Tibial nerve (tissue), 4 donors: ENCODE results near the gene DOC2A. TPM values are rescaled to one million over a fixed set of nuclear protein-coding genes. Genes with fewer than 3 reads are reported as not detected.
"Not testable (repeated sequence)": the region's sequence is repeated elsewhere in the genome, so short reads cannot be mapped to it uniquely, and the experiment has no call there.

Experiments used
- DNase-seq, 2 donors: peaks; one replicate each; pipeline ENCODE4 v3.0.0-alpha.2; 2019; ENCODE audit warnings: low spot score in 2 of 2
- H3K27ac ChIP-seq, 4 donors: fragments of 200-600 bp; sonication (generic) in 3 of 4; one replicate each; pipeline ENCODE4 v1.5.1; 2017 to 2019; ENCODE audit warnings: mild to moderate bottlenecking in 1 of 4
- H3K27me3 ChIP-seq, 2 donors: fragments of 200-600 bp; sonication (generic) in 1 of 2; one replicate each; pipeline versions ENCODE4 v1.5.1 to v1.6.0; 2017 to 2019
- H3K36me3 ChIP-seq, 3 donors: fragments of 200-600 bp; sonication (generic); one replicate each; pipeline ENCODE4 v1.5.1; 2018 to 2019
- H3K4me1 ChIP-seq, 4 donors: fragments of 200-600 bp; sonication (generic) in 3 of 4; one replicate each; pipeline ENCODE4 v1.5.1; 2017 to 2019
- H3K4me3 ChIP-seq, 4 donors: fragments of 200-600 bp; sonication (generic) in 3 of 4; one replicate each; pipeline ENCODE4 v1.5.1; 2017 to 2019; ENCODE audit warnings: mild to moderate bottlenecking in 1 of 4, moderate library complexity in 1 of 4
- H3K9me3 ChIP-seq, 4 donors: fragments of 200-600 bp; sonication (generic) in 3 of 4; one replicate each; pipeline ENCODE4 v1.5.1; 2017 to 2019
- CTCF ChIP-seq, 5 experiments: fragments of 200-600 bp in 3 of 5; fragments of 450-650 bp in 2 of 5; sonication (generic) in 3 of 5; IDR thresholded peaks; one replicate each; pipeline ENCODE4 v1.5.1; 2016 to 2019; ENCODE audit warnings: antibody characterized with exemption in 5 of 5, mild to moderate bottlenecking in 3 of 5, moderate library complexity in 2 of 5
- EP300 ChIP-seq, 2 donors: sonication (generic); formaldehyde crosslinking; IDR thresholded peaks; one replicate each; pipeline ENCODE4 v1.6.1; 2017; ENCODE audit warnings: antibody characterized with exemption in 2 of 2, mild to moderate bottlenecking in 1 of 2
- POLR2A ChIP-seq, 2 donors: fragments of 450-650 bp; IDR thresholded peaks; one replicate each; pipeline ENCODE4 v1.6.1; 2017; ENCODE audit warnings: antibody characterized with exemption in 2 of 2, mild to moderate bottlenecking in 2 of 2, moderate library complexity in 2 of 2
- WGBS, 2 donors: methylation state at CpG; one replicate each; pipeline ENCODE4 v1.1.5; 2018; 5-methylcytosine and 5-hydroxymethylcytosine counted together
- total RNA-seq, 4 donors: library from RNA; depleted of rRNA; stranded (reverse); fragments of >200 nt; gene quantifications; one replicate each; pipeline ENCODE4 v1.1.0, GENCODE V29; 2016

The DOC2A gene
- total RNA-seq, 4 donors from 2014 or later: 0.44 to 4.2 (median 1.7) TPM

- peak; percentile 35 to 93 (median 48) for TF ChIP-seq CTCF (IDR thresholded peaks at IDR 0.05)
- TF ChIP-seq POLR2A (IDR thresholded peaks at IDR 0.05): peak in 1 of 2 donors; percentile 71
- peak in 1 of 2 donors; percentile 73 for TF ChIP-seq EP300 (IDR thresholded peaks at IDR 0.05)
- Histone ChIP-seq H3K9me3 (no peaks in the 10 kb centered on the region), H3K27me3 (peaks cover 0 to 6% of the 10 kb centered on the region in 2 donors), H3K4me3 (peak within 1 kb of the TSS; percentile 77 to 93 (median 84)), H3K4me1 (peaks cover 0 to 18% (median 4%) of the 10 kb centered on the region in 4 donors), H3K27ac (peak within 1 kb of the TSS; percentile 88 to 99 (median 96)), H3K36me3 (peaks cover 0 to 16% (median 0%) of the 10 kb centered on the region in 3 donors)
- DNase-seq: peak; percentile 71 to 76
- 0 to 1% methylated on average over 39 to 53 of the region's 75 CpGs for WGBS, 2 donors
Observed at GRCh38 chr16:29961479-29962343, 49.1 kb downstream of the DOC2A start, which contains the start of gene TMEM219. Gene TMEM219 (plus strand): TSS chr16:29962079. CDS start chr16:29963144, 1,065 bp downstream.

GRCh38 chr16:29961127-29961478, 49.7 kb downstream of the DOC2A start:
- H3K27me3 ChIP-seq: peaks cover 0 to 7% of the 10 kb centered on the region in 2 donors
- H3K36me3 ChIP-seq: peaks cover 0 to 16% (median 0%) of the 10 kb centered on the region in 3 donors
- no peaks in the 10 kb centered on the region for H3K9me3 ChIP-seq
- WGBS, 2 donors: 59 to 64% methylated on average over 10 of the region's 10 CpGs
- H3K27ac ChIP-seq: peak overlapping the region; percentile 88 to 99 (median 96)
- H3K4me1 ChIP-seq: peaks cover 0 to 18% (median 4%) of the 10 kb centered on the region in 4 donors
- TF ChIP-seq POLR2A (IDR thresholded peaks at IDR 0.05) (no peak), EP300 (IDR thresholded peaks at IDR 0.05) (no peak), CTCF (IDR thresholded peaks at IDR 0.05) (no peak)
- no peak for DNase-seq
- H3K4me3 ChIP-seq: peak overlapping the region; percentile 77 to 93 (median 84)

GRCh38 chr16:29959821-29960220, 51.0 kb downstream of the DOC2A start:
- 91% methylated on average over 4 of the region's 4 CpGs for WGBS, 2 donors
- not testable (repeated sequence) for H3K4me3 ChIP-seq, DNase-seq, H3K9me3 ChIP-seq, H3K27ac ChIP-seq, H3K27me3 ChIP-seq
- Histone ChIP-seq H3K4me1 (peaks cover 0 to 18% (median 4%) of the 10 kb centered on the region in 4 donors), H3K36me3 (peaks cover 0 to 11% (median 0%) of the 10 kb centered on the region in 3 donors)

- Histone ChIP-seq H3K27ac (no peak overlapping the region), H3K4me3 (no peak overlapping the region), H3K27me3 (peaks cover 0 to 7% of the 10 kb centered on the region in 2 donors), H3K4me1 (peaks cover 0 to 18% (median 4%) of the 10 kb centered on the region in 4 donors), H3K9me3 (no peaks in the 10 kb centered on the region), H3K36me3 (peaks cover 0 to 6% (median 0%) of the 10 kb centered on the region in 3 donors)
- WGBS, 2 donors: 82 to 85% methylated on average over 9 of the region's 9 CpGs
- no peak for DNase-seq
- TF ChIP-seq POLR2A (IDR thresholded peaks at IDR 0.05): no peak
Observed at GRCh38 chr16:29959293-29959692, 51.5 kb downstream of the DOC2A start.

GRCh38 chr16:29958756-29959155, 52.1 kb downstream of the DOC2A start:
- H3K27me3 ChIP-seq: peaks cover 0 to 7% of the 10 kb centered on the region in 2 donors
- peaks cover 0 to under 1% (median 0%) of the 10 kb centered on the region in 3 donors for H3K36me3 ChIP-seq
- peaks cover 0 to 18% (median 4%) of the 10 kb centered on the region in 4 donors for H3K4me1 ChIP-seq
- WGBS, 2 donors: 84 to 90% methylated on average over 5 of the region's 5 CpGs
- no peaks in the 10 kb centered on the region for H3K9me3 ChIP-seq
- no peak overlapping the region for H3K4me3 ChIP-seq
- H3K27ac ChIP-seq: no peak overlapping the region
- TF ChIP-seq POLR2A (IDR thresholded peaks at IDR 0.05): no peak
- TF ChIP-seq EP300 (IDR thresholded peaks at IDR 0.05): no peak
- no peak for TF ChIP-seq CTCF (IDR thresholded peaks at IDR 0.05)
- no peak for DNase-seq

Other genes starting within 250 kb of the DOC2A start
- gene ZG16, start 232.8 kb downstream of the DOC2A start, total RNA-seq: not detected
- 10 to 100 TPM; 19.9 to 42.8 (median 40.5) TPM for gene KIF22, start 220.3 kb downstream of the DOC2A start, total RNA-seq
- gene MAZ, start 204.5 kb downstream of the DOC2A start, total RNA-seq: 10 to 100 TPM; 40.0 to 75.9 (median 62.0) TPM
- gene PRRT2, start 198.8 kb downstream of the DOC2A start, total RNA-seq: 10 to 100 TPM; 10.0 to 28.4 (median 18.5) TPM
- 10 to 100 TPM; 40.8 to 70.7 (median 61.0) TPM for gene PAGR1, start 194.9 kb downstream of the DOC2A start, total RNA-seq
- gene MVP, start 190.6 kb downstream of the DOC2A start, total RNA-seq: 100 to 1,000 TPM; 113 to 247 (median 177) TPM
- gene CDIPT, start 147.8 kb downstream of the DOC2A start, total RNA-seq: 100 to 1,000 TPM in 2 of 4 donors, 10 to 100 TPM in 2; 80.0 to 121 (median 94.8) TPM
- gene SEZ6L2, start 111.5 kb downstream of the DOC2A start, total RNA-seq: 1 to 10 TPM in 2 of 4 donors, under 1 TPM in 2; 0.84 to 4.9 (median 1.3) TPM
- gene ASPHD1, start 110.5 kb downstream of the DOC2A start, total RNA-seq: 1 to 10 TPM in 3 of 4 donors, under 1 TPM in 1; 0.90 to 5.7 (median 3.9) TPM
- gene KCTD13, start 84.8 kb downstream of the DOC2A start, total RNA-seq: 10 to 100 TPM; 31.0 to 81.0 (median 38.7) TPM
- 100 to 1,000 TPM in 2 of 4 donors, 10 to 100 TPM in 2; 83.1 to 144 (median 103) TPM for gene TMEM219, start 48.9 kb downstream of the DOC2A start, total RNA-seq
- 10 to 100 TPM; 51.3 to 88.8 (median 66.0) TPM for gene TAOK2, start 37.2 kb downstream of the DOC2A start, total RNA-seq
- gene HIRIP3, start 15.4 kb downstream of the DOC2A start, total RNA-seq: 10 to 100 TPM; 12.6 to 26.7 (median 22.6) TPM
- 10 to 100 TPM; 36.6 to 60.4 (median 51.6) TPM for gene INO80E, start 14.8 kb downstream of the DOC2A start, total RNA-seq
- not detected for gene C16orf92, start 12.2 kb upstream of the DOC2A start, total RNA-seq
- gene TLCD3B, start 20.2 kb upstream of the DOC2A start, total RNA-seq: not detected
- gene ALDOA, start 54.7 kb upstream of the DOC2A start, total RNA-seq: 100 to 1,000 TPM; 474 to 649 (median 487) TPM
- gene PPP4C, start 65.0 kb upstream of the DOC2A start, total RNA-seq: 10 to 100 TPM; 21.1 to 54.3 (median 34.3) TPM
- gene TBX6, start 80.9 kb upstream of the DOC2A start, total RNA-seq: 1 to 10 TPM in 1 of 4 donors, under 1 TPM in 2, not detected in 1; 0.66 to 1.5 (median 0.84) TPM
- gene YPEL3, start 85.2 kb upstream of the DOC2A start, total RNA-seq: 100 to 1,000 TPM in 2 of 4 donors, 10 to 100 TPM in 2; 81.9 to 197 (median 122) TPM
- 1 to 10 TPM; 2.8 to 5.2 (median 4.6) TPM for gene GDPD3, start 102.5 kb upstream of the DOC2A start, total RNA-seq
- 10 to 100 TPM; 65.5 to 93.0 (median 79.5) TPM for gene MAPK3, start 112.2 kb upstream of the DOC2A start, total RNA-seq
- 10 to 100 TPM; 35.0 to 66.9 (median 47.1) TPM for gene CORO1A, start 172.6 kb upstream of the DOC2A start, total RNA-seq
- 100 to 1,000 TPM; 218 to 491 (median 322) TPM for gene BOLA2B, start 182.6 kb upstream of the DOC2A start, total RNA-seq
- gene SLX1A, start 182.8 kb upstream of the DOC2A start, total RNA-seq: 10 to 100 TPM; 45.7 to 68.7 (median 52.8) TPM
- gene SULT1A3, start 188.2 kb upstream of the DOC2A start, total RNA-seq: 10 to 100 TPM in 3 of 4 donors, 1 to 10 TPM in 1; 9.8 to 55.3 (median 32.9) TPM
- gene NPIPB13, start 237.5 kb upstream of the DOC2A start, total RNA-seq: 1 to 10 TPM; 5.1 to 9.6 (median 7.4) TPM